Suprapubic skin (tissue), 4 donors: Measurements from ENCODE around the gene TBRG4. TPM values are rescaled to one million over a fixed set of nuclear protein-coding genes. Genes with fewer than 3 reads are reported as not detected.

Source experiments
- DNase-seq, 2 donors: peaks; one replicate each; pipeline ENCODE4 v3.0.0-alpha.2; 2019; ENCODE audit warnings: low spot score in 2 of 2
- H3K27ac ChIP-seq: fragments of 200-600 bp; sonication (generic); one replicate; pipeline ENCODE4 v1.5.1; 2019
- H3K27me3 ChIP-seq: fragments of 200-600 bp; sonication (generic); one replicate; pipeline ENCODE4 v1.5.1; 2019
- H3K36me3 ChIP-seq: fragments of 200-600 bp; sonication (generic); one replicate; pipeline ENCODE4 v1.5.1; 2019
- H3K4me1 ChIP-seq: fragments of 200-600 bp; sonication (generic); one replicate; pipeline ENCODE4 v1.5.1; 2019
- H3K4me3 ChIP-seq: fragments of 200-600 bp; sonication (generic); one replicate; pipeline ENCODE4 v1.5.1; 2019; ENCODE audit warnings: mild to moderate bottlenecking
- H3K9me3 ChIP-seq: fragments of 200-600 bp; sonication (generic); one replicate; pipeline ENCODE4 v1.5.1; 2019
- CTCF ChIP-seq, 2 donors: fragments of 200-600 bp in 1 of 2; fragments of 450-650 bp in 1 of 2; sonication (generic) in 1 of 2; IDR thresholded peaks; one replicate each; pipeline ENCODE4 v1.5.1; 2016 to 2019; ENCODE audit warnings: antibody characterized with exemption in 2 of 2, mild to moderate bottlenecking in 1 of 2, moderate library complexity in 1 of 2
- EP300 ChIP-seq: sonication (generic); formaldehyde crosslinking; IDR thresholded peaks from one replicate; pipeline ENCODE4 v1.6.1; 2017; ENCODE audit warnings: antibody characterized with exemption
- POLR2A ChIP-seq, 2 donors: fragments of 450-650 bp; IDR thresholded peaks; one replicate each; pipeline ENCODE4 v1.6.1; 2017; ENCODE audit warnings: antibody characterized with exemption in 2 of 2, mild to moderate bottlenecking in 2 of 2, moderate library complexity in 2 of 2
- POLR2AphosphoS5 ChIP-seq, 3 donors: sonication (generic); formaldehyde crosslinking; IDR thresholded peaks; one replicate each; pipeline ENCODE4 v1.6.1; 2017; ENCODE audit warnings: antibody characterized with exemption in 3 of 3
- WGBS: methylation state at CpG from one replicate; pipeline ENCODE4 v1.1.5; 2018; 5-methylcytosine and 5-hydroxymethylcytosine counted together
- total RNA-seq, 4 donors: library from RNA; depleted of rRNA; stranded (reverse); fragments of >200 nt; gene quantifications; one replicate each; pipeline ENCODE4 v1.1.0, GENCODE V29; 2016

The TBRG4 gene
- total RNA-seq, 4 donors from 2014 or later: 49.9 to 82.8 (median 68.9) TPM

GRCh38 chr7:45132708-45133320, 21.3 kb upstream of the TBRG4 start:
- 84% methylated on average over 8 of the region's 8 CpGs for WGBS
- H3K36me3 ChIP-seq: no peaks in the 10 kb centered on the region
- DNase-seq: no peak
- H3K27ac ChIP-seq: no peak overlapping the region
- no peak overlapping the region for H3K4me3 ChIP-seq
- TF ChIP-seq POLR2AphosphoS5 (IDR thresholded peaks at IDR 0.05) (no peak), EP300 (no peak), CTCF (IDR thresholded peaks at IDR 0.05) (no peak), POLR2A (IDR thresholded peaks at IDR 0.05) (no peak)
- no peaks in the 10 kb centered on the region for H3K4me1 ChIP-seq
- H3K9me3 ChIP-seq: no peaks in the 10 kb centered on the region
- no peaks in the 10 kb centered on the region for H3K27me3 ChIP-seq

GRCh38 chr7:45131891-45132290, 20.4 kb upstream of the TBRG4 start:
- Histone ChIP-seq H3K4me3 (no peak overlapping the region), H3K4me1 (no peaks in the 10 kb centered on the region), H3K9me3 (no peaks in the 10 kb centered on the region), H3K27me3 (no peaks in the 10 kb centered on the region), H3K27ac (no peak overlapping the region), H3K36me3 (no peaks in the 10 kb centered on the region)
- no peak for TF ChIP-seq POLR2A (IDR thresholded peaks at IDR 0.05)
- no peak for DNase-seq
- 69% methylated on average over 4 of the region's 4 CpGs for WGBS

GRCh38 chr7:45130910-45131309, 19.4 kb upstream of the TBRG4 start:
- 68% methylated on average over 6 of the region's 9 CpGs for WGBS
- TF ChIP-seq POLR2AphosphoS5 (IDR thresholded peaks at IDR 0.05): no peak
- no peak for TF ChIP-seq CTCF (IDR thresholded peaks at IDR 0.05)
- no peak for TF ChIP-seq POLR2A (IDR thresholded peaks at IDR 0.05)
- no peak for TF ChIP-seq EP300
- H3K36me3 ChIP-seq: no peaks in the 10 kb centered on the region

DNA sequence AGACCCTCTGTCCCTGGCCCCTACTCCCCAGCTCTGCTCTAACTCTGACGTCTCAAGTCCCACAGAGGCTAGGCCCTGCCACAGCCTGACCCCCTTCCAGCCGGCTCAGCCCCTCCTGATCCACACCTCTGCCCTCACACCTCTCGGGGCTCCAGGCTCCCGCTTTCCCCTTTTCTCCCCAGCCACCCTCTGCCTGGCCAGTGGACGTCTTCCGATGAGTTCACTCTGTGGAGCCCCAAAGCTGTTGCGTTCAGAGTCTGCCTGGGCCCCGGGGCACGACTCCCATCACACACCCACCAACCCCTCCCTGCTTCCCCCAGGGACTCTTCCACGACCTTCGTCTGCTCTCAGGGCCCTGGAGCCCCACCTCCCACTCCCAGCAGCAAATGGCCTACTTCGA, 18.4 kb upstream of the TBRG4 start:
- H3K27me3 ChIP-seq: no peaks in the 10 kb centered on the region
- H3K9me3 ChIP-seq: no peaks in the 10 kb centered on the region
- no peak overlapping the region for H3K27ac ChIP-seq
- H3K4me1 ChIP-seq: no peaks in the 10 kb centered on the region
- DNase-seq: no peak
- TF ChIP-seq POLR2AphosphoS5 (IDR thresholded peaks at IDR 0.05): no peak
- no peak for TF ChIP-seq CTCF (IDR thresholded peaks at IDR 0.05)
- no peak for TF ChIP-seq EP300
- no peak for TF ChIP-seq POLR2A (IDR thresholded peaks at IDR 0.05)
- WGBS: 72% methylated on average over 12 of the region's 12 CpGs
- H3K4me3 ChIP-seq: no peak overlapping the region
- H3K36me3 ChIP-seq: no peaks in the 10 kb centered on the region

More at GRCh38 chr7:45130910-45131309, 19.4 kb upstream of the TBRG4 start:
- H3K4me3 ChIP-seq: no peak overlapping the region
- H3K9me3 ChIP-seq: no peaks in the 10 kb centered on the region
- H3K4me1 ChIP-seq: no peaks in the 10 kb centered on the region
- no peak overlapping the region for H3K27ac ChIP-seq
- DNase-seq: no peak
- H3K27me3 ChIP-seq: no peaks in the 10 kb centered on the region

DNA sequence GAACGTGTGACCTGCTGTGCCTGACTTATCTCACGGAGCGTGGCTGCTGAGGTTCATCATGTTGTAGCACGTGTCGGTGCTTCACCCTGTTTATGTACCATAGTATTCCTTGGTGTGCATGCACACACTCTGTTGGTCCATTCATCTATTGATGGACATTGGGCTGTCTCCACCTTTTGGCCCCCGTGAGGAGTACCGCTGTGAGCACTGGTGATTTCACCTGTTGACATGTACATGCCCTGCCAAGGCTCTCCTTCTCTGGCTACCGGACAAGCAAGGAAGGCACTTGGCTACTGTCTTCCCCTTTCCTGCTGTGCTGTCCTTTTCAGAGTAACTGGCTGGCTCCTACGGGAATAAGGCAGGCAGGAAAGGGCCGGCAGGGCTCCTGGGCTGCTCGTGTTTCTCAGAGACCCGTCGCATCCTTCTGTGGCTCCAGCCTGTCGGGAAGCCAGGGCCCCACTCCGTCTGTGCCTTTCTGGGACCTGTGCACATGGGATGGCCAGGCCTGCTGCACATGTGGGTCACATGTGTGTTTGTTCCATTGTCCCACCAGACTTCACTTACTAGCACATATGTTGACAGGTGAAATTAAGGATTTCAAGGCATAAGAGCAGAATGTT, 17.8 kb upstream of the TBRG4 start:
- Histone ChIP-seq H3K36me3 (no peaks in the 10 kb centered on the region), H3K4me3 (no peak overlapping the region), H3K4me1 (no peaks in the 10 kb centered on the region), H3K27ac (no peak overlapping the region), H3K9me3 (no peaks in the 10 kb centered on the region), H3K27me3 (no peaks in the 10 kb centered on the region)
- no peak for DNase-seq
- WGBS: 76% methylated on average over 15 of the region's 15 CpGs
- TF ChIP-seq EP300 (no peak), POLR2A (IDR thresholded peaks at IDR 0.05) (no peak), CTCF (IDR thresholded peaks at IDR 0.05) (no peak), POLR2AphosphoS5 (IDR thresholded peaks at IDR 0.05) (no peak)
